Liver (tissue), 9 donors: ENCODE results near the gene RNF5. TPM values are rescaled to one million over a fixed set of nuclear protein-coding genes. Genes with fewer than 3 reads are reported as not detected.
A peak's percentile ranks its signal among the peaks of the same experiment; 100 is the strongest.

Source experiments
- DNase-seq: peaks from one replicate; pipeline ENCODE4 v3.0.0-alpha.2; 2017; ENCODE audit warnings: low spot score
- H3K27ac ChIP-seq, 2 donors: one replicate each; pipeline ENCODE4 v1.7.0; 2013; ENCODE audit warnings: inconsistent platforms in 2 of 2, low read length in 2 of 2, control low read depth in 1 of 2, low read depth in 1 of 2, mild to moderate bottlenecking in 1 of 2
- H3K27me3 ChIP-seq, 4 donors: one replicate each; pipeline versions ENCODE4 v1.6.1 to v1.7.0; 2013; ENCODE audit warnings: low read length in 3 of 4, inconsistent platforms in 1 of 4, mild to moderate bottlenecking in 1 of 4, moderate library complexity in 1 of 4; ENCODE audit not compliant: control insufficient read depth in 4 of 4, insufficient read depth in 4 of 4
- H3K36me3 ChIP-seq, 4 donors: one replicate each; pipeline versions ENCODE4 v1.6.1 to v1.7.0; 2013; ENCODE audit warnings: low read length in 3 of 4, mild to moderate bottlenecking in 3 of 4, low read depth in 1 of 4, moderate library complexity in 1 of 4; ENCODE audit not compliant: control insufficient read depth in 4 of 4, insufficient read depth in 3 of 4
- H3K4me1 ChIP-seq, 4 donors: one replicate each; pipeline versions ENCODE4 v1.6.1 to v1.7.0; 2013; ENCODE audit warnings: low read length in 3 of 4, mild to moderate bottlenecking in 3 of 4, moderate library complexity in 1 of 4; ENCODE audit not compliant: control insufficient read depth in 4 of 4, insufficient read depth in 4 of 4
- H3K4me3 ChIP-seq, 3 donors: one replicate each; pipeline versions ENCODE4 v1.6.1 to v1.7.0; 2013; ENCODE audit warnings: low read length in 3 of 3, control low read depth in 1 of 3, low read depth in 1 of 3, mild to moderate bottlenecking in 1 of 3
- H3K9ac ChIP-seq, 2 donors: one replicate each; pipeline ENCODE4 v1.7.0; 2013; ENCODE audit warnings: low read length in 2 of 2, mild to moderate bottlenecking in 2 of 2, moderate library complexity in 2 of 2, control low read depth in 1 of 2, low read depth in 1 of 2
- H3K9me3 ChIP-seq, 4 donors: one replicate each; pipeline versions ENCODE4 v1.6.1 to v1.7.0; 2013; ENCODE audit warnings: low read length in 3 of 4; ENCODE audit not compliant: control insufficient read depth in 4 of 4
- EGR1 ChIP-seq, 2 donors: IDR thresholded peaks; 2 replicates each; pipeline ENCODE4 v1.6.1; 2016 to 2018; ENCODE audit warnings: antibody characterized with exemption in 2 of 2, low read depth in 2 of 2
- FOXA1 ChIP-seq: IDR thresholded peaks from 2 replicates; pipeline ENCODE4 v1.6.1; 2016; ENCODE audit warnings: antibody characterized with exemption
- FOXA2 ChIP-seq: IDR thresholded peaks from 2 replicates; pipeline ENCODE4 v1.6.1; 2016; ENCODE audit warnings: antibody characterized with exemption
- GABPA ChIP-seq, 2 donors: IDR thresholded peaks in 1 of 2; conservative IDR thresholded peaks in 1 of 2; 2 replicates each; pipeline ENCODE4 v1.6.1; 2016; ENCODE audit warnings: antibody characterized with exemption in 2 of 2, mild to moderate bottlenecking in 1 of 2, moderate library complexity in 1 of 2
- JUND ChIP-seq, 2 donors: IDR thresholded peaks; 2 replicates each; pipeline ENCODE4 v1.6.1; 2016; ENCODE audit warnings: antibody characterized with exemption in 2 of 2
- NR2F2 ChIP-seq: IDR thresholded peaks from 2 replicates; pipeline ENCODE4 v1.6.1; 2016; ENCODE audit warnings: antibody characterized with exemption
- RAD21 ChIP-seq, 2 donors: IDR thresholded peaks; 2 replicates each; pipeline ENCODE4 v1.6.1; 2016; ENCODE audit warnings: antibody characterized with exemption in 2 of 2, mild to moderate bottlenecking in 2 of 2
- REST ChIP-seq: IDR thresholded peaks from 2 replicates; pipeline ENCODE4 v1.6.1; 2016; ENCODE audit warnings: antibody characterized with exemption, mild to moderate bottlenecking
- SP1 ChIP-seq: IDR thresholded peaks from 2 replicates; pipeline ENCODE4 v1.6.1; 2018; ENCODE audit warnings: antibody characterized with exemption, mild to moderate bottlenecking
- TAF1 ChIP-seq: conservative IDR thresholded peaks from 2 replicates; pipeline ENCODE4 v1.6.1; 2016; ENCODE audit warnings: antibody characterized with exemption, mild to moderate bottlenecking
- YY1 ChIP-seq: IDR thresholded peaks from 2 replicates; pipeline ENCODE4 v1.6.1; 2016; ENCODE audit warnings: antibody characterized with exemption, mild to moderate bottlenecking
- WGBS: extraction: QIAGEN DNeasy Blood & Tissue Kit; methylation state at CpG from one replicate; pipeline ENCODE4 v1.1.7; 2013; 5-methylcytosine and 5-hydroxymethylcytosine counted together
- polyA plus RNA-seq, 2 donors: library from polyadenylated mRNA; stranded (reverse) in 1 of 2; unstranded in 1 of 2; fragments of 200-250 nt in 1 of 2; fragments of >200 nt in 1 of 2; fragmentation: Nextera tagmentation in 1 of 2; extraction: Ambion mirVana in 1 of 2; gene quantifications; one replicate each; pipeline versions ENCODE4 v1.2.1 to v1.2.3, GENCODE V29; 2013 to 2015
- total RNA-seq, 2 donors: library from RNA; depleted of rRNA; stranded (reverse); fragments of >200 nt; gene quantifications; one replicate each; pipeline ENCODE4 v1.2.3, GENCODE V29; 2014
- TF ChIP-seq, protein P1 (sequence below): IDR thresholded peaks from 2 replicates; pipeline ENCODE4 v1.6.1; 2016; ENCODE audit warnings: antibody characterized with exemption
- TF ChIP-seq, protein P2 (sequence below): IDR thresholded peaks from 2 replicates; pipeline ENCODE4 v1.6.1; 2016; ENCODE audit warnings: antibody characterized with exemption
- donor health status: healthy.
- donor health status: healthy.
- donor health status: healthy.
- donor health status: healthy.
- donor health status: healthy.

Gene RNF5
- total and polyA plus RNA-seq, 4 donors, result 51.5 to 85.9 (median 61.0) TPM

DNA sequence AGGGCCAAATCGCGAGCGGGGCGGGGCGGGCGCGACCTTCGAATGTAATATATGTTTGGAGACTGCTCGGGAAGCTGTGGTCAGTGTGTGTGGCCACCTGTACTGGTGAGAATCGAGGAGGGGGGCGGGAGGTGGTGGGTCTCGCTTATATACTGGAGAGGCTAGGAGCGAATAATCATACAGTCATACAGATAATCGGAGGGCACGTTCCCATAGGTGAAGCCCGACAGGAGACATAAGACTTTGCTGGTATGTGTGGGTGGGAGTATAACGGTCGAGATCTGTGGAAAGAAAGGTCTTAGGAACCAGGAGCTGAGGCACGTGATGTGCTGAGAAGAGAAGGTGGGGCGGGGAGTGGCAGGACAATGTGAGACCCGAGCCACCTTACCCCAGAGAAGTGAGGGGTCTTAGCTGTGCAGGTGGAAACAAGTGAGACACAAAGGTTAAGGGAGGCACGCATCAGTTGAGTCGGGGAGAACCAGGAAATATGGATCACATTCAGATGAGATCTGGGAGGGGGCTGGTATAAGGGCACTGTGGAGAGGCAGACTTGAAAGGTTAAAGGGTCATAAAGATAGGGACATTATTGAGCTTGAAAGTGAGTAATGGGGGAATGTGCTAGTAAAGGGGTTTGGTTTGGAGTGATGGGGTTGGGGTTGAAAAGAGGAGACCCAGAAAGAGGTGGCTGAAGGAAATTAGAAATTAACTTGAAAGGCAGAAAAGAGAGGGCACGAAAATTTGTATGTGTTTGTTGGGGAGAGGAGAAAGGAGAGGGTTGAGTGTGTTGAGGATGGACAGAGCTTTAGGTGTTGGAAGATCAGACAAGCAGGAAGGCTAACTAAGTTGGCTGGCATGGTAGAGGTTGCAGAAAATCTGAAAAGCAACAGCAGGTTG lies 589 bp downstream of the RNF5 start:
- H3K9me3 ChIP-seq, result no peaks in the 10 kb centered on the region
- 3% methylated on average over 24 of the region's 24 CpGs for WGBS
- H3K4me3 ChIP-seq, result peak overlapping the region; percentile 49 to 97 (median 78)
- H3K9ac ChIP-seq, result peak overlapping the region; percentile 45 to 98
- H3K4me1 ChIP-seq, result peaks cover 0 to 47% (median 42%) of the 10 kb centered on the region in 4 donors
- H3K27ac ChIP-seq, result peak overlapping the region; percentile 95 to 96
- DNase-seq, result peak; percentile 52
- peaks cover 0 to 22% (median 10%) of the 10 kb centered on the region in 4 donors for H3K36me3 ChIP-seq
- TF ChIP-seq, protein P1, sequence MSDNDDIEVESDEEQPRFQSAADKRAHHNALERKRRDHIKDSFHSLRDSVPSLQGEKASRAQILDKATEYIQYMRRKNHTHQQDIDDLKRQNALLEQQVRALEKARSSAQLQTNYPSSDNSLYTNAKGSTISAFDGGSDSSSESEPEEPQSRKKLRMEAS, result no peak
- TF ChIP-seq RAD21 (IDR thresholded peaks at IDR 0.05) (no peak), SP1 (no peak), GABPA (IDR thresholded peaks at IDR 0.05 in 1 of 2, conservative IDR thresholded peaks at IDR 0.05 in 1 of 2) (no peak), JUND (IDR thresholded peaks at IDR 0.05) (no peak), EGR1 (IDR thresholded peaks at IDR 0.05; ENCODE audit: low read depth in 2 of 2) (no peak), NR2F2 (no peak), FOXA2 (no peak), REST (no peak), TAF1 (no peak)
- TF ChIP-seq, protein P2, sequence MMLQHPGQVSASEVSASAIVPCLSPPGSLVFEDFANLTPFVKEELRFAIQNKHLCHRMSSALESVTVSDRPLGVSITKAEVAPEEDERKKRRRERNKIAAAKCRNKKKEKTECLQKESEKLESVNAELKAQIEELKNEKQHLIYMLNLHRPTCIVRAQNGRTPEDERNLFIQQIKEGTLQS, result no peak
- H3K27me3 ChIP-seq, result no peaks in the 10 kb centered on the region

DNA sequence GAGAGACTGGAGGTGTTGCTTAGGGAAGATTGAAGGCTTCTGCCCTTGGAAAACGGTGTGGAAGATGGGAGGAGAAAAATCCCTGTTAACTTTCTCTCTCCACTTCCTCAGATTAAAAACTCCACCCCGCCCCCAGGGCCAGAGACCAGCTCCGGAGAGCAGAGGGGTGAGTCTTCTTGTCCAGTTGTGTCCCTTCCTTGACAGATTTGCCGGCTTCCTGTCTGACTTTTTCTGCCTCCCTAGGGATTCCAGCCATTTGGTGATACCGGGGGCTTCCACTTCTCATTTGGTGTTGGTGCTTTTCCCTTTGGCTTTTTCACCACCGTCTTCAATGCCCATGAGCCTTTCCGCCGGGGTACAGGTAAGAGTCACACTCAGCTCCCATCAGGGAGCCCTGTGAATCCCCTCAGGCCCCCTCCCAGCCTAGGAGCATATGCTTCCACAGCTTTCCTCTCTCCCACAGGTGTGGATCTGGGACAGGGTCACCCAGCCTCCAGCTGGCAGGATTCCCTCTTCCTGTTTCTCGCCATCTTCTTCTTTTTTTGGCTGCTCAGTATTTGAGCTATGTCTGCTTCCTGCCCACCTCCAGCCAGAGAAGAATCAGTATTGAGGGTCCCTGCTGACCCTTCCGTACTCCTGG lies 1.7 kb downstream of the RNF5 start:
- Histone ChIP-seq H3K4me1 (peaks cover 0 to 38% (median 36%) of the 10 kb centered on the region in 4 donors), H3K9me3 (no peaks in the 10 kb centered on the region), H3K36me3 (peaks cover 0 to 22% (median 10%) of the 10 kb centered on the region in 4 donors), H3K27ac (no peak overlapping the region), H3K4me3 (no peak overlapping the region), H3K9ac (no peak overlapping the region), H3K27me3 (no peaks in the 10 kb centered on the region)
- 83% methylated on average over 10 of the region's 10 CpGs for WGBS
- DNase-seq, result no peak
- TF ChIP-seq NR2F2 (no peak), YY1 (no peak), GABPA (IDR thresholded peaks at IDR 0.05 in 1 of 2, conservative IDR thresholded peaks at IDR 0.05 in 1 of 2) (no peak), FOXA1 (no peak), RAD21 (IDR thresholded peaks at IDR 0.05) (no peak)
- TF ChIP-seq, protein P2, result no peak
